Erythroblast (primary cell): ENCODE results near the gene P2RY6.

Experiments
- GATA1 ChIP-seq: IDR thresholded peaks from 2 replicates; pipeline ENCODE4 v1.6.1; 2011; ENCODE audit warnings: low read depth, mild to moderate bottlenecking, control low read depth, low read length, moderate library complexity
- POLR2A ChIP-seq: IDR thresholded peaks from 2 replicates; pipeline ENCODE4 v1.6.1; 2011; ENCODE audit warnings: mild to moderate bottlenecking, low read length

DNA sequence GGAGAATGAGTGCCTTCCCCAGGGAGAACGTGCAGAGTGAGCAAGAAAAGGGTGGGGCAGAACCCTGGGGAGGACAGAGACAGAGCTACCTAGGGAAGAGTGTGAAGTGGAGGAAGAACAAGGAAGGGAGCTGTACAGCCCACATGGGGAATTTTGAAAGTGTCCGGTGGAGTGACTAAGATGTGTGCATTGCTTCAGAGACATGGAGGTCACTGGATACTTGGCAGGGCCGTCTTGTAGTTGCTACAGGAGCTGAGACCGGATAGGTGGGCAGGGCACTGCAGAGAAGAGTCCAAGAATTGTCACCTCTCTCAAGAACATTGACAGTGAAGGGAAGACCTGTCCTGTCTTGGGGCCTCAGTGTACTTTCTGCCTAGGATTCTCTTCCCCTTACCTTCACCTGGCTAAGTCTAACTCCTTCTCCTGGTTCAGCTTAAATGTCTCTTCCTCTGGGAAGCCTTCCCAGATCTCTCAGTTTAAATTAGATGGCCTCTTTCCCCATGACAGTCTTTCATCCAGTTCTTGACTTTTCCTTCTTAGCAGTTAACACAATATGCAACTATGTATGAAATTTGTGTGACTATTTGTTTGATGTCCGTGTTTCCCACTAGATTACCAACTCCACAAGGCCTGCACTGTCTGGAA, 9.2 kb upstream of the P2RY6 start:
- TF ChIP-seq POLR2A = no peak
- TF ChIP-seq GATA1 = no peak
